HG03025 (cell line): ENCODE results near the gene OR10K1.

Source experiments
- ATAC-seq: cut with Tn5 transposase; IDR thresholded peaks from one replicate; pipeline ENCODE4 v1.9.1; 2021; ENCODE audit warnings: mild to moderate bottlenecking, moderate library complexity; ENCODE audit not compliant: unreplicated experiment, low FRiP score

OR10K1 gene

DNA sequence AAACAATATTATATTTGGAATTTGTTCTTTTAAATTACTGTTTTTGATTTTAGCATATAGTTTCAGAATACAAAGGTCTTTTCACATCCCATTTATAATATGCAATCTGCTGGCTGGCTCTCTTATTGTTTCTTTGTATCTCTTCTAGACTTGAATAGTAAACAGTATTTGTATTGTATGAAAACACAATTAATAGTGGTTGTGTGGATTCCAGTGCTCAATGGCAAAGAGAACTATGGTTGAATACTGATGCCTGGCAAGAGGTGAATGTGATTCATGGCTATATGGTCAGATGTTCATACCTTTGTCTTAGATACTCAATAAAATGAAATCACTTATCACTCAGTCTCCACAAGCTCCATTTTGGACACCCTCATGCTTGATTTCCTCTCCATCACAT is 55.3 kb downstream of the OR10K1 start:
- ATAC-seq: no peak
